Neural cell (in vitro differentiated cells): ENCODE data around the gene OR2W1. TPM values are rescaled to one million over a fixed set of nuclear protein-coding genes. Genes with fewer than 3 reads are reported as not detected.

Experiments
- H2AFZ ChIP-seq: fragments of 200-600, 300-800 bp; sonication (generic), shearing (Covaris generic); 2 replicates; pipeline ENCODE4 v1.6.0; 2014; ENCODE audit warnings: low read depth, mild to moderate bottlenecking, antibody characterized with exemption, low read length, moderate library complexity
- H3F3A ChIP-seq: fragments of 200-600 bp; shearing (Covaris generic); 2 replicates; pipeline ENCODE4 v1.6.1; 2016; ENCODE audit warnings: mild to moderate bottlenecking, moderate library complexity, mixed read lengths, antibody characterized with exemption, low read length; ENCODE audit not compliant: insufficient read depth, poor library complexity, severe bottlenecking
- H3K27ac ChIP-seq: fragments of 200-600, 300-800 bp; sonication (generic), shearing (Covaris generic); 2 replicates; pipeline ENCODE4 v1.5.1; 2014; ENCODE audit warnings: mild to moderate bottlenecking, low read length, moderate library complexity
- H3K27me3 ChIP-seq: fragments of 300-800, 200-600 bp; sonication (generic), shearing (Covaris generic); 2 replicates; pipeline ENCODE4 v1.6.0; 2014; ENCODE audit warnings: mild to moderate bottlenecking, low read depth, low read length, moderate library complexity; ENCODE audit not compliant: insufficient read depth
- H3K36me3 ChIP-seq: fragments of 300-800, 200-600 bp; sonication (generic), shearing (Covaris generic); 2 replicates; pipeline ENCODE4 v1.5.1; 2014; ENCODE audit warnings: mild to moderate bottlenecking, antibody characterized with exemption, low read length, moderate library complexity; ENCODE audit not compliant: insufficient read depth
- H3K4me2 ChIP-seq: fragments of 300-800, 200-600 bp; sonication (generic), shearing (Covaris generic); 2 replicates; pipeline ENCODE4 v1.6.0; 2014; ENCODE audit warnings: mild to moderate bottlenecking, low read length
- H3K4me3 ChIP-seq: fragments of 300-800, 200-600 bp; sonication (generic), shearing (Covaris generic); 2 replicates; pipeline ENCODE4 v1.5.1; 2014; ENCODE audit warnings: mild to moderate bottlenecking, low read length, moderate library complexity
- H3K79me2 ChIP-seq: fragments of 200-600 bp; shearing (Covaris generic); replicated peaks from 2 replicates; pipeline ENCODE4 v1.6.0; 2014; ENCODE audit warnings: mild to moderate bottlenecking, low read length, moderate library complexity; ENCODE audit not compliant: insufficient read depth
- H3K9ac ChIP-seq: fragments of 300-800, 200-600 bp; sonication (generic), shearing (Covaris generic); 2 replicates; pipeline ENCODE4 v1.6.1; 2016; ENCODE audit warnings: mild to moderate bottlenecking, low read length, mixed read lengths
- H3K9me2 ChIP-seq: fragments of 200-600 bp; shearing (Covaris generic); 2 replicates; pipeline ENCODE4 v1.6.1; 2016; ENCODE audit warnings: mild to moderate bottlenecking, low read length, mixed read lengths; ENCODE audit not compliant: insufficient read depth
- H3K9me3 ChIP-seq: fragments of 200-600, 300-800 bp; sonication (generic), shearing (Covaris generic); 2 replicates; pipeline ENCODE4 v1.6.1; 2016; ENCODE audit warnings: mild to moderate bottlenecking, mixed run types, low read length, moderate library complexity, mixed read lengths
- H4K20me1 ChIP-seq: fragments of 200-600 bp; shearing (Covaris generic); 2 replicates; pipeline ENCODE4 v1.6.1; 2016; ENCODE audit warnings: mild to moderate bottlenecking, mixed run types; ENCODE audit not compliant: insufficient read depth
- CTCF ChIP-seq: fragments of 450-650 bp; IDR thresholded peaks from 2 replicates; pipeline ENCODE4 v1.5.1; 2014; ENCODE audit warnings: antibody characterized with exemption, mild to moderate bottlenecking, moderate library complexity; ENCODE audit not compliant: poor library complexity, severe bottlenecking
- EP300 ChIP-seq: fragments of 450-650 bp; conservative IDR thresholded peaks from 2 replicates; pipeline ENCODE4 v1.6.1; 2014; ENCODE audit warnings: antibody characterized with exemption, mild to moderate bottlenecking, moderate library complexity; ENCODE audit not compliant: poor library complexity, severe bottlenecking
- EZH2 ChIP-seq: fragments of 200-600, 300-800 bp; shearing (Covaris generic), sonication (generic); IDR thresholded peaks from 2 replicates; pipeline ENCODE4 v1.6.1; 2014; ENCODE audit warnings: antibody characterized with exemption, low read length, borderline replicate concordance, mild to moderate bottlenecking; ENCODE audit not compliant: insufficient read depth, poor library complexity, severe bottlenecking
- MXI1 ChIP-seq: fragments of 450-650 bp; conservative IDR thresholded peaks from 2 replicates; pipeline ENCODE4 v1.6.1; 2014; ENCODE audit warnings: antibody characterized with exemption, mild to moderate bottlenecking; ENCODE audit not compliant: poor library complexity, severe bottlenecking
- POLR2AphosphoS5 ChIP-seq: IDR thresholded peaks from 2 replicates; pipeline ENCODE4 v1.6.1; 2012
- RAD21 ChIP-seq: fragments of 450-650 bp; conservative IDR thresholded peaks from 2 replicates; pipeline ENCODE4 v1.6.1; 2014; ENCODE audit warnings: antibody characterized with exemption, mild to moderate bottlenecking, moderate library complexity
- REST ChIP-seq: IDR thresholded peaks from 2 replicates; pipeline ENCODE4 v1.6.1; 2012; ENCODE audit warnings: borderline replicate concordance
- SMC3 ChIP-seq: fragments of 450-650 bp; conservative IDR thresholded peaks from 2 replicates; pipeline ENCODE4 v1.6.1; 2014; ENCODE audit warnings: antibody characterized with exemption, mild to moderate bottlenecking, moderate library complexity; ENCODE audit not compliant: poor library complexity
- TAF1 ChIP-seq: IDR thresholded peaks from 2 replicates; pipeline ENCODE4 v1.6.1; 2012; ENCODE audit warnings: low read depth
- polyA plus RNA-seq: library from polyadenylated mRNA; depleted of rRNA; stranded (reverse); fragments of >200 nt; gene quantifications from 2 replicates; pipeline ENCODE4 v1.2.3, GENCODE V29; 2014

OR2W1 gene
- polyA plus RNA-seq, 1 donor from 2014 or later: not detected

GRCh38 chr6:29019629-29020028 lies 25.3 kb downstream of the OR2W1 start:
- no peak overlapping the region for H3K9ac ChIP-seq
- no peak overlapping the region for H3K4me2 ChIP-seq
- no peaks in the 10 kb centered on the region for H3K9me3 ChIP-seq
- no peak overlapping the region for H3K4me3 ChIP-seq
- H3K79me2 ChIP-seq: no peaks in the 10 kb centered on the region
- no peaks in the 10 kb centered on the region for H3K9me2 ChIP-seq
- no peak overlapping the region for H3K27ac ChIP-seq
- TF ChIP-seq POLR2AphosphoS5: no peak
- no peak for TF ChIP-seq REST
- no peak for TF ChIP-seq SMC3
- TF ChIP-seq EP300: no peak
- TF ChIP-seq MXI1: no peak
- TF ChIP-seq CTCF: no peak
- TF ChIP-seq RAD21: no peak
- TF ChIP-seq TAF1: no peak
- no peak for TF ChIP-seq EZH2
- no peaks in the 10 kb centered on the region for H4K20me1 ChIP-seq
- H3K27me3 ChIP-seq: no peaks in the 10 kb centered on the region
- H2AFZ ChIP-seq: no peak overlapping the region
- H3K36me3 ChIP-seq: no peaks in the 10 kb centered on the region
- no peaks in the 10 kb centered on the region for H3F3A ChIP-seq

- Histone ChIP-seq H3K36me3 (no peaks in the 10 kb centered on the region), H3K27ac (no peak overlapping the region), H3K9me3 (no peaks in the 10 kb centered on the region), H2AFZ (no peak overlapping the region), H3K27me3 (no peaks in the 10 kb centered on the region), H3K4me2 (no peak overlapping the region), H3K4me3 (no peak overlapping the region), H3K79me2 (no peaks in the 10 kb centered on the region), H3K9me2 (no peaks in the 10 kb centered on the region), H4K20me1 (no peaks in the 10 kb centered on the region), H3F3A (no peaks in the 10 kb centered on the region), H3K9ac (no peak overlapping the region)
- no peak for TF ChIP-seq EZH2
These were observed 27.6 kb downstream of the OR2W1 start for GRCh38 chr6:29017428-29017802.
